GM21723 (cell line): ENCODE data around the gene KIAA1958.

Source experiments
- ATAC-seq: cut with Tn5 transposase; IDR thresholded peaks from one replicate; pipeline ENCODE4 v1.9.1; 2021; ENCODE audit warnings: mild to moderate bottlenecking, moderate library complexity; ENCODE audit not compliant: unreplicated experiment

Gene KIAA1958

DNA sequence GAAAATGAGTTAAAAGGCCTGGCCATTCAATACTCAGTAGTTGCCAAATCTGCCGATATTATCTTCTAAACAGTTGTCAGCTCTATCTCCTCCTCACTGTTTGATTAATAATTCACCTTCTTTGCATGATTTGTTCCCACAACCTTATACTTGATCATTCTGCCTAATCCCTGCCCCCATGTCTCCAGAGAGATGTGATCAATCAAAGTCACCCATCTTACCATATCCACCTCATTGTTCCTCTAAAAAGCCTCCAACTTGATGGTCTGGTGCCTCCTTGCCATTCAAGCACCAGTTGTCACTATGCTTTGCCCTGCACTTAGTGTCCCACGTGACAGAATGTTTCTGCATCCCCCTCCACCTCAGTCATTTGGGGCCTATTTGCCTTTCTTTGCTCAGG lies 41.3 kb downstream of the KIAA1958 start:
- ATAC-seq = no peak

DNA sequence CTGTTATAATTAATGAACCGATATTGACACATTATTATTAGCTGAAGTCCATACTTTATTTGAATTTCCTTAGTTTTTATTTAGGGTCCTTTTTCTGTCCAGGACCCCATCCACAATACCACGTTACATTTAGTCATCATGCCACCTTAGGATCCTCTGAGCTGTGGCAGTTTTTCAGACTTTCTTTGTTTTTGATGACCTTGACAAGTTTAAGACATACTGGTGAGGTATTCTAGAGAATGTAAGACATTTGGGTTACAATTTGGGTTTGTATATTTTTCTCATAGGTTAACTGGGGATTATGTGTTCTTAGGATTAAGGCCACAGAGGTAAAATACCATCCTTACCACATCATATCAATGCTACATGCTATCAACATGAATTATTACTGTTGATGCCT lies 42.7 kb downstream of the KIAA1958 start:
- ATAC-seq = no peak

DNA sequence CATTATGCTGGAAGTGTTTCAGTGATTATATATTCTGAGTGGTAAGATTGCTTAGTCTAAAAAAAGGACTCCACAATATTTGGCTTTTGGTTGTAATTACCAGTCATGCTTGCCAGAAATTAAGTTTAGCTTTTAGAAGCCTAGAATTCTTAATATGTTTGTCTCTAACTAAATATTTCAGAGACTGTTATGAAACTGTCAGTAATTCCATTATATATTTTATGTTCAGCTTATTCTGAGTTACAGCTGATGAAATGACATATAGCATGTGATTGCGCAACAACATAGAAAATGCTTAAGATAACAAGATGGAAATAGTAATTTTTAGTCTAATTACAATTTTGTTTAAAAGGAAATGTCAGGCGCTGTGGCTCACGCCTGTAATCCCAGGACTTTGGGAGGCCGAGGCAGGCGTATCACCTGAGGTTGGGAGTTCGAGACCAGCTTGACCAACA lies 44.2 kb downstream of the KIAA1958 start:
- ATAC-seq = no peak

GRCh38 chr9:112531666-112532282 lies 45.1 kb downstream of the KIAA1958 start:
- ATAC-seq = no peak

- no peak for ATAC-seq
Measured at GRCh38 chr9:112532427-112532826, 45.8 kb downstream of the KIAA1958 start.

DNA sequence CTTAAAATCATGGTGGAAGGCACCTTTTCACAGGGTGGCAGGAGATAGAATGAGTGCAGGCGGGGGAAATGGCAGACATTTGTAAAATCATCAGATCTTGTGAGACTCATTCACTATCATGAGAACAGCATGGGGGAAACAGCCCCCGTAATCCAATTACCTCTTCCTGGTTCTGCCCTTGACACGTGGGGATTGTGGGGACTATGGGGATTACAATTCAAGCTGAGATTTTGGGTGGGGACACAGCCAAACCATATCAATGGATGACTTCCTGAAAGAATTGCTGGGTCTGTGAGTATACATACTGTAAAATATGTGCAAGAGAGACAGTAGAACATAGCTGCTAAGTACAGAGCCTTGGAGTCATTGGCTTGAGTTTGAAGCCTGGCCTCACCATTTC lies 47.0 kb downstream of the KIAA1958 start:
- no peak for ATAC-seq

DNA sequence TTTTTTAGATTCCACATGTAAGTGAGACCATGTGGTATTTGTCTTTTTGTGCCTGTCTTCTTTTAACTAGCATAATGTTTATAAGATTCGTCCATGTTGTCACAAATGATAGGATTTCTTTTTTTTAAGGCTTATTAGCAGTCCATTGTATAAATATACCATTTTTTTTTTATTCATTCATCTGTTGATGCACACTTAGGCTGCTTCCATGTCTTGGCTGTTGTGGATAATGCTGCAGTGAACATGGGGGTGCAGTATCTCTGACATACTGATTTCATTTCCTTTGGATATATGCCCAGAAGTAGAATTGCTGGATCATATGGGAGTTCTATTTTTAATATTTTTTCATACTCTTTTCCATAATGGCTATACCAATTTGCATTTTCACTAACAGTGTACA lies 48.7 kb downstream of the KIAA1958 start:
- ATAC-seq = no peak

DNA sequence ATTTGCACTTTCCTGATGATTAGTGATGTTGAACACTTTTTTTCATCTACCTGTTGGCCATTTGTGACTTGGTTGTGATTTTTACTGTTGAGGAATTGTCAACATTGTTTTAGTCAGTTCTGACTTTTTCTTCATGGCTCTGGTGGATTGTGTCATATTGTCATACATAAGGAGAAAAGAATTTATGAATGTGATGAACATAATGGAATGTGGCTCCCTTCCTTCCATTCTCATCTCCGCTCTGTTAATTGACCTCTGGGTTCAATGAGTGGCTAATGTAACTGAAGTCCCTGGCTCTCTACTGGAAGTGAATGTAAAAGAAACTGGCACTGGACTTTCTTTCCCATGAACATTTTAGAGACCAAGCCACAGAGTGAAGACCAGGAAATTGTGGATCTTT lies 49.2 kb downstream of the KIAA1958 start:
- no peak for ATAC-seq

GRCh38 chr9:112537561-112537960 lies 50.9 kb downstream of the KIAA1958 start:
- no peak for ATAC-seq

DNA sequence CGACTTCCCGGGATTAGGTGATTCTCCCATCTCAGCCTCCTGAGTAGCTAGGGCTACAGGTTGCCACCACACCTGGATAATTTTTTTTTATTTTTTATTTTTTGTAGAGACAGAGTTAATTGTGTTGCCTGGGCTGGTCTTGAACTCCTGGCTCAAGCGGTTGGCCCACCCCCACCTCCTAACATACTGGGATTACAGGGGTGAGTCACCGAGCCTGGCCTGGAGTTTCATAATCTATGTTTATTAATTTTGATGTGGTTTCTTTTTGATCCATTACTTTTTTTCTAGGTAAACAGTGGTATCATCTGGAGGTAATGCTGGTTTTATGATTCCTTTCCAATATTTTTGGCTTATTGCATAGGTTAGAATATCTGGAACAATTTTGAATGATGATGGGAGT lies 54.2 kb downstream of the KIAA1958 start:
- no peak for ATAC-seq

GRCh38 chr9:112541685-112542084 lies 55.1 kb downstream of the KIAA1958 start:
- ATAC-seq = no peak

- no peak for ATAC-seq
Measured at GRCh38 chr9:112542593-112543292, 56.1 kb downstream of the KIAA1958 start.

DNA sequence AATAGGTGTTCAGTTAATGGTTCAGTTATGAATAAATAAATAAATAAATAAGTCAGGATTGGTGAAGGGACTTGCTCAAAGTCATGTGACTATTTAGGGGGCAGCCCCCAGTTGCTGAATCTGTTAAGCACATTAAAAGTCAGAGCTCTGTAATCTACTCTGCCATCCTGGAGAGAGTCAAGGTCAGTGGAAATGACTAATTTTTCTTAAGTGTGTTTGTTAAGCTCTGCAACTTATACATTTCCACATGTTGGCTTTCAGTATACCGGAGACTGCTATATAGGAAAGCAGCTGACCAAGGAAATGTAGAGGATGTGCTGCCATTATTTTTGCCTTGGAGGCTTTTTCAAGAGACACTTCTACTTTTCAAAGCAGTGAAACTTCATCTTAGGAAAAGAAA lies 57.9 kb downstream of the KIAA1958 start:
- ATAC-seq = no peak

GRCh38 chr9:112545237-112545636 lies 58.6 kb downstream of the KIAA1958 start:
- no peak for ATAC-seq

DNA sequence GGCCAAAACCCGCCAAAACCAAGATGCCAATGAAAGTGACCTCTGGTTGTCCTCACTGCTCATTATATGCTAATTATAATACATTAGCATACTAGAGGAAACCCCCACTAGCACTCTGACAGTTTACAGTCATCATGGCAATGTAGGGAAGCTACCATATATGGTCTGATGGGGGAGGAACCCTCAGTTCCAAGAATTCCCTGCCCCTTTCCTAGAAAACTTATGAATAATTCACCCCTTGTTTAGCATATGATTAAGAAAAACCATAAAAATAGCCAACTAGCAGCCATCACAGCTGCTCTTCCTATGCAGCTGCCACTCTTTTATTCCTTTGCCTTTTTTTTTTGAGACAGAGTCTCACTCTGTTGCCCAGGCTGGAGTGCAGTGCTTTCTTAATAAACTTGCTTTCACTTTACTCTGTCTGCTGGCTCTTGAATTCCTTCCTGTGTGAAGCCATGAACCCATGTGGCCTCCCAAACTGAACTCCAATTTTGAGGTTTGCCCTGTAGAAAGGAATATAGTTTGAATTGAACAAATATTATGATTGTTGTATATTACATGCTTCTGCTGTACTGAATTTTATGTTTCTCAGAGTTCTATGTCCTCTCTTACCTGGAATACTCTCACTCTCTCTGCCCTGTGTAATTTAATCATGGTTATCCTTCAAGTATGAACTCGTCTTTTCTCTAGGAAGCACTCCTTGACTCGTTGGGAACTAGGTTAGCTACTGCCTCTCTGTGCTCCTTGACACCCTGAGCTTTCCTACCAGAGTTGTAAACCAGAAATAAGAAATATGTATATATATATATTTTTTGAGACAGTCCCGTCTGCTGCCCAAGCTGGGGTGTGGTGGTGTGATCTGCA lies 59.8 kb downstream of the KIAA1958 start:
- no peak for ATAC-seq

- ATAC-seq = no peak
Measured at GRCh38 chr9:112548051-112548440, 61.4 kb downstream of the KIAA1958 start.

DNA sequence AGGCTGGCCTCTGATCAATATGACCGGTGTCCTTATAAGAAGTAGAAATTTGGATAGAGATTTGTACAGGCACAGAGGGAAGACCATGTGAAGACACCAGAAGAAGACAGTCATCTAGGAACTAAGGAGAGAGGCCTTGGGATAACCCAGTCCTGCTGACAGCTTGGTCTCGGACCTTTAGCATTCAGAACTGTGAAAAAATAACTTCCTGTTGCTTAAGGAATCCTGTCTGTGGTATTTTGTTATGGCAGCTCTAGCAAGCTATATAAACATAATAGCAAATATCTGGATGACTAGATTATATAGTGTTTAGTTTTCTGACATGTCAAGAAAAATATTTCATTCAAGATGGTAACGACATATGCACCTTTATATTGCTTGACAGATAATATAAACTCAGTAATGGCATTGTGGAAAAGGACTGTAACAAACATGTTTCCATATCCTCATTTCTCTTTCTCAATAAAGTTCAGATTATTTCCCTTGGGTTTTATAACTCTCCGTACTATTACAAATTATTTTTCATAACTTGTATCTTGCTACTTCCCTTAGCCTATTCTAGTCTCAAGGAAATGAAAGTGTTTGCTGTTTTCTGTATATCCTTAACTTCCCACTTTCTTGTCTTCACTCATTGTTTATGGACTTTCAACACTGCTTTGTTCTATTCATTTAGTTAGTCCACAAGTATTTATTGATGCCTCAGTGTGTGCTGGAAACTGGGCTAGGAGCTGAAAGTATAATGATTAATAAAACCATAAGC lies 62.4 kb downstream of the KIAA1958 start:
- ATAC-seq = no peak

GRCh38 chr9:112550531-112550930 lies 63.9 kb downstream of the KIAA1958 start:
- ATAC-seq = no peak

DNA sequence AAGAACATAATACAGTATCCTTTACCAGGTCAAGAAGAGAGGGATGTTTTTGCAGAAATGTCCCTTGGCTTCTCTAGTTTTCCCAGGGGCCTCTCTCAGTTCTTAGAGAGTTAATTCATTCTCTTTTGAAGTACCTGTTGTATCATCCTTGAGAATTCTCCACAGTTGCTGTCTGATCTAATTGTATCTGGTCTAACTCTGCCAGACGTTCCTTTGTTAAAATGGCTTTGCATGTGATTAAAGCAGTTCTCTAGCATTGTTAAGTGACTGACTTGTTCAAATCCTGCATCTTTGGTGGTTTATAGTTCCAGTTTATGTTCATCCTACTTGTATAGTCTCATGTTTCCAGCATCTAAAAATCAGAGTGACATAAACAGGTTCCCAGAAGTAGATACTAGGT lies 65.0 kb downstream of the KIAA1958 start:
- no peak for ATAC-seq

GRCh38 chr9:112552229-112553056 lies 65.8 kb downstream of the KIAA1958 start:
- no peak for ATAC-seq
